ENCODE data around the gene CMTM2.
"Not testable (repeated sequence)": the region's sequence is repeated elsewhere in the genome, so short reads cannot be mapped to it uniquely, and the experiment has no call there.

The CMTM2 gene

DNA sequence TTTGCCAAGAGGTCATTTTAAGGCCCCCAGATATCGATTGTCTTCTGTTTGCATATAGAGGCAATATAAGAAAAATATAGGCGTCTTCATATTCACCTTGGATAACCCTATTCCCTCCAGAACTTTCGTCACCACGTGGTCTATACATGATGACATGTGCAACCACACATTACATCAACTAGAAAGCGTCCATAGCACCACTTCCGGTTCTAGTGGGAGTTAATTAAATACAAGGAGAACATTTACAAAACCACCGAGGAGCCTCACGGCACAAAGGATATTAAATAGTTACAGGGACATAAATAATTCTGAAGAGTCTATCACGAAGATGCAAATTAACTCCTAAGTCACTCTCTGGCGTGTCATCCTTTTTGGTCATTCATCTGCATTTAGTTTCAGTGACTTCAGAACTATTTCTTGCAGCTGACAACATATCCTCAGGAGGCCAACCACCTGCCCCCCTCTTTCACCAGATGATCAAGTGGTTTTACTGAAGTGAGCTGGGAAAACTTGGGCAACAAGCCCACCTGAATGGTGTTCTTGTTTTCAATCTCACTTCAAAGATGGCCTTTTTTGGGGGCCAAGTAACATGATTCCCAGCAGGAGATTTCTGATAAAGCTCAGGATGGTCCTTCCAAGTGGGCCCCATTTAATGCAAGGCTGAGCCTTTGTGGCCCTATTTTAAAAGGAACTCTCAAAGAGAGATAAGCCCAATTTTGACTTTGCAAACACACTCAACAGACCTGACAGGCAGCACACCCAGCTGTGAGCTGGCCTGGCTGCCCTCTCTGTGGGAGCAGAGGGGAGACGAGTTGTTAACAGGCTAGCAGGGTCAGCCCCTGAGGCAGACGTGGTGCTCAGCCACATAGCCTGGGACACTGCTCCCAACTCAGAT lies 40.5 kb downstream of the CMTM2 start:
- Histone ChIP-seq H3K27ac (peak overlapping the region in 15 of 21 experiments; percentile 41 to 80 (median 62)), H3K4me3 (no peak overlapping the region)

DNA sequence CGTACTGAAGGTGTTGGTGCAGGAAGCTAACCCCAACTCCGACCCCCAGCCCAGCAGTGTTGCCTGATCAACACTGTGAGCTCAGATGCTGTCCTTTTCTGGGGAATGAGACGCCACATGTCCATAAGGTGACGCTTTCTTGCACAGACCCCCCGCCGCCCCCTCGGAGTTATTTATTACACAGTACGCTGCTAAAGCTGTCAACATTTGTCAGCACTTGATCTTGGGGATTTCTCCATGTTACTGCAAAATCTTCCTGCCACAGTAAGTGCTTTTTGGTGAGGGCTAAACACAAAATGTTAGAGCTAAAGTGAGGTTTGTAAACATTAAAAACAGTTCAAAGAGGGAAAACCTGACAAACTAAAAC lies 41.1 kb downstream of the CMTM2 start:
- Histone ChIP-seq H3K27ac (peak overlapping the region in 7 of 21 experiments; percentile 38 to 80 (median 62)), H3K4me3 (no peak overlapping the region)

DNA sequence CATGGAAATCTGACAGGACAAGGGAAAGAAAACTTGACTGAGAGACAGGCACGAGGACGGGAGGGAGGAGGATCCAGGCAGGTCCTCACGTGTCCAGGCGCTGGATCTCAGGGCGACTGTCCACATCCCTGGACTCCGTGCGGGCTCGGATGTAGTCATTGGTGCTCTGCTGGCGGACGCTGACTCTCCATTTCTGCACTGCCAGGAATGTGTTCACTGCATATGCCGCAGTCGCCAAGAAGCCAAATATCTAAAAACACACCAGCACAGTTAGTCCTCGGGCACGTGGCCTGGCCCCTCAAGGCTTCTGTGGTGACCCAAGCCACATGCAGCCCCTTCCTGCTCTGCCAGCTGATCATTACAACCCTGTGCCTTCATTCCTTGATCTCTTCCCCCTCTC lies 42.7 kb downstream of the CMTM2 start:
- H3K4me3 ChIP-seq, result no peak overlapping the region
- H3K27ac ChIP-seq, result peak overlapping the region in 2 of 21 experiments; percentile 4 to 5

DNA sequence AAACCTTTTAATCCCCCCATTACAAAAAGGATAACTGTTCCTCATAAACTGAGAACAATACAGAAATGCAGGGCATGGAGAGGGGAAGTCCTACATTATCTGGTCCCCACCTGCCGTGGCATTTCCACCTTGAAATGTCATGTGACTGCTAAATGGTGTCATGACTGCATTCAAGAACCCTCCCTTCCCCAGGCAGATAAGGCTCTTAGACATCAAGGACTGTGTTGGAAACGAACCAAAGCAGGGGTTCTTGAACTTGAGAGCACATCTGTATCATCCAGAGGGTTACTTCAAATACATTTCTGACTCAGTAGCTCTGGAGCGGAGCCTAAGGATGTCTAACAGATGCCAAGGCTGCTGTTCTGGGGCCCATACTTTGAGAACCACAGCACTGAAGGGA lies 43.6 kb downstream of the CMTM2 start:
- no peak overlapping the region for H3K4me3 ChIP-seq
- H3K27ac ChIP-seq, result no peak overlapping the region

DNA sequence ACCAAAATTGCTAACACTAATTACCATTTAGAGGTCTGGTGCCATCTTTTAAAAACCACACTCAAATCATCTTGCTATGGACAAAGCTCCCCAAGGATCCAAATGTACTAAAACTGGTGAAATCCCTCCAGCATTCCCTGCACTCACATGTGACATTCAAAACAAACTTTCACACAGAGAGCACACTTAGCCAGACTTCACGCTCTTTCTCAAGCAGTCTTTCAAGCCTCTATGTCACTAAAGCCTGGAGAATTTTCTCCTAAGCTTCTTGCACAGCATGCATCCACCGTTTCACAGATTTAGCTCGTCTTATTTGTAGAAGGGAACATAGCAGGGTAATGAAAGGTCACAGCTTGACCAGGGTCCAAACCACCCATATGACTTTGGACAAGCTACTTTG lies 44.5 kb downstream of the CMTM2 start:
- Histone ChIP-seq H3K27ac (no peak overlapping the region), H3K4me3 (no peak overlapping the region)

DNA sequence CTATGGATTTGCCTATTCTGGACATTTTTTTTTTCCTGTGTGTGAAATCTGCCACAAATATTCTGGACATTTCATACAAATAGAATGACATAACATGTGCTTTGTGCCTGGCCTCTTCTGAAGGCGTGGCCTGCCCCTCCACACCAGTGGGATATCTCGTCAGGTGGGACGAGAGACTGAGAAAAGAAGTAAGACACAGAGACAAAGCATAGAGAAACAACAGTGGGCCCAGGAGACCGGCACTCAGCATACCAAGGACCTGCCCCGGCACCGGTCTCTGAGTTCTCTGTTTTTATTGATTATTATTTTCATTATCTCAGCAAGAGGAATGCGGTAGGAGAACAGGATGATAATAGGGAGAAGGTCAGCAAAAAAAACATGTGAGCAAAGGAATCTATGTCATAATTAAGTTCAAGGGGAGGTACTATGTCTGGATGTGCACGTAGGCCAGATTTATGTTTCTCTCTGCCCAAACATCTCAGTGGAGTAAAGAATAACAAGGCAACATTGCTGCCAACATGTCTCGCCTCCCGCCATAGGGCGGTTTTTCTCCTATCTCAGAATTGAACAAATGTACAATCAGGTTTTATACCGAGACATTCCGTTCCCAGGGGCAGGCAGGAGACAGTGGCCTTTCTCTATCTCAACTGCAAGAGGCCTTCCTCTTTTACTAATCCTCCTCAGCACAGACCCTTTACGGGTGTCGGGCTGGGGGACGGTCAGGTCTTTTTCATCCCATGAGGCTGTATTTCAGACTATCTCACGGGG lies 48.5 kb downstream of the CMTM2 start:
- not testable (repeated sequence) for H3K27ac ChIP-seq, H3K4me3 ChIP-seq

DNA sequence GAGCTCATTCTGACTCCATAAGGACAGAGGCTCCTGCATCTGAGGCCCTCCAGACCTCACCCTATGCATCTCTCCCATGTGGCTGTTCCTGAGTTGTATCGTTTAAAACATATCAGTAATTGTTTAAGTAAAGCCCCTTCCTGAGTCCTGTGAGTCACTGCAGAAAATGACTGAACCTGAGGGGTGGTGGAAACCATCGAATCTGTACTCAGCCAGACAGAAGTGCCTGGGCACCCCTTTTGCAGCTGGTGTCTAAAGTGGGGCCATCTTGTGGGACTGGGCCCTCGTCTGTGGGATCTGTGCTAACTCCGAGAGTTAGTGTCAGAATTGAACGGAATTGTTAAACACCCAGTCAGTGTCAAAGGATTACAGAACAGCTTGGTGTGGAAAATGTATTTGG lies 50.6 kb downstream of the CMTM2 start:
- no peak overlapping the region for H3K27ac ChIP-seq
- no peak overlapping the region for H3K4me3 ChIP-seq

DNA sequence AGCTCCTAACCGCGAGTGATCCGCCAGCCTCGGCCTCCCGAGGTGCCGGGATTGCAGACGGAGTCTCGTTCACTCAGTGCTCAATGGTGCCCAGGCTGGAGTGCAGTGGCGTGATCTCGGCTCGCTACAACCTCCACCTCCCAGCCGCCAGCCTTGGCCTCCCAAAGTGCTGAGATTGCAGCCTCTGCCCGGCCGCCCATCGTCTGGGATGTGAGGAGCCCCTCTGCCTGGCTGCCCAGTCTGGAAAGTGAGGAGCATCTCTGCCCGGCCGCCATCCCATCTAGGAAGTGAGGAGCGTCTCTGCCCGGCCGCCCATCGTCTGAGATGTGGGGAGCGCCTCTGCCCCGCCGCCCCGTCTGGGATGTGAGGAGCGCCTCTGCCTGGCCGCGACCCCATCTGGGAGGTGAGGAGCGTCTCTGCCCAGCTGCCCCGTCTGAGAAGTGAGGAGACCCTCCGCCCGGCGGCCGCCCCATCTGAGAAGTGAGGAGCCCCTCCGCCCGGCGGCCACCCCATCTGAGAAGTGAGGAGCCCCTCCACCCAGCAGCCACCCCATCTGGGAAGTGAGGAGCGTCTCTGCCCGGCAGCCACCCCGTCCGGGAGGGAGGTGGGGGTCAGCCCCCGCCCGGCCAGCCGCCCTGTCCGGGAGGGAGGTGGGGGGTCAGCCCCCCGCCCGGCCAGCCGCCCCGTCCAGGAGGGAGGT lies 51.4 kb downstream of the CMTM2 start:
- not testable (repeated sequence) for H3K4me3 ChIP-seq, H3K27ac ChIP-seq

DNA sequence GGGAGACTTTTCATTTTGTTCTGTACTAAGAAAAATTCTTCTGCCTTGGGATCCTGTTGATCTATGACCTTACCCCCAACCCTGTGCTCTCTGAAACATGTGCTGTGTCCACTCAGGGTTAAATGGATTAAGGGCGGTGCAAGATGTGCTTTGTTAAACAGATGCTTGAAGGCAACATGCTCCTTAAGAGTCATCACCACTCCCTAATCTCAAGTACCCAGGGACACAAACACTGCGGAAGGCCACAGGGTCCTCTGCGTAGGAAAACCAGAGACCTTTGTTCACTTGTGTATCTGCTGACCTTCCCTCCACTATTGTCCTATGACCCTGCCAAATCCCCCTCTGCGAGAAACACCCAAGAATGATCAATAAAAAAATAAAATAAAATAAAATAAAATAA lies 52.3 kb downstream of the CMTM2 start:
- H3K4me3 ChIP-seq, result not testable (repeated sequence)
- H3K27ac ChIP-seq, result peak overlapping the region in 1 of 21 experiments; percentile 56

DNA sequence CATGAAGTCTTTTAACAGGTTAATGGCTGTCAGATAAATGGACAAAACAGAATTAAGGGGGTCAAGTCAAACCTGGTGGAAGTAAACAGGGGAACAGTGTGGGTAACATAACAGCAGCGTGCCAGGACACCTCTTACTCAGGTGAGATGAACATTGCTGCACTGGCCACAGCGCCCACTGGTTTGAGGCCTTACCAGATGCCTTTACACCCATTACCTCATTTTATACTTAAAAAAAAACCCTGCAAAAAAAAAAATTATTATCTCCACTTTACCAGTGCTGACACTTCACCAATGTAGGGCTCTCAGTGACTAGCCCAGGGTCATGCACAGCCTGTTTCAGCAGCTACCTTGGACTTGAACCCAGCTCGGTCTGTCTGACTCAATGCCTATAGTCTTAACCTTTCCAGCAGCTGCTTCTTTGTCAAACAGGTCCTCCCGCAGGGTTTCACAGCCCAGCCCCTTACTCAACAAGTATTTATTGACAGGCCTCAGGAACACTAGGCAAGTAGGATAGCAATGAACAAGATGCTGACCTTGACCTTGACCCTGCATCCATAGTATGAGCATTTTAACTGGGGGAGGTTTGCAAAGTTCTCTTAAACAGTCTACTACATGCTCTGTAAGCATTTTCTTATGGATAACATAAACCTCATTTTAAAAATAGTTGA lies 55.4 kb downstream of the CMTM2 start:
- H3K4me3 ChIP-seq, result no peak overlapping the region
- H3K27ac ChIP-seq, result no peak overlapping the region

DNA sequence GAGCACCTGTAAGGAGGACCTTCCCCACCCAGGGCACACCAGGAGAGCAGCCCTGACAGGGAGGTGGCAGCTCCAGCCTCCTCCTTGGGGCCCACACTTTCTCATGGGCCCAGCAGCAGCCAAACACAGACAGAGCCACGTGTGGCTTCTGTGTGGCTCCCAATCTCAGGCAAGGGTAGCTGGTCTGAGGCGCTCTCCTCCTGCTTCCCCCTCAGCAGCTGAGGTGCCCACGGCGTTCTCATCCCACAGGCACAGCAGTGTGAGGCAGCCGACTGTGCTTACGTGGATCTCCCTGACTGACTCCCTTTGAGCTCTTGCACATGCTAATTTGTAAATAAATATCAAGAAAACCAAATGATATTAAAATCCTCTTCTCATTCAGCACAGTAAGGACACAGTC lies 56.1 kb downstream of the CMTM2 start:
- Histone ChIP-seq H3K4me3 (no peak overlapping the region), H3K27ac (peak overlapping the region in 1 of 21 experiments; percentile 33)

DNA sequence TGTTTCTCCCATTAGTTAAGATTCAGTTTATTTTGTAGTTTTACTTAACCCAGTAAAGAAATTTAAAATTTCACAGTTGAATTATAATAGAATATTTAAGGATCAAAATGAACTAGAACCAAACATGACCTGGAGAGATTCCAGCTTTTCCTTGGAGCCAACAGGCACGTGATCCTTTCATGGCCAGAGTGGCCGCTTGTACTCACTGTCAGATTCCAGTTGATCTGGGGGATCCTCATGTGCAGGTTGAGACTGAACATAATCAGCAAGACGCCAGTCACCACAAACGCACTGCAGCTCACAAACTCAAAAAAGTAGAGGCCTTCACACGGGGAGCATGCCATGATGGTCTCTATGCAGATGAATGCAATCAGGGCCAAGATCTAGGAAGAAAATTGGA lies 56.9 kb downstream of the CMTM2 start:
- Histone ChIP-seq H3K27ac (no peak overlapping the region), H3K4me3 (no peak overlapping the region)

DNA sequence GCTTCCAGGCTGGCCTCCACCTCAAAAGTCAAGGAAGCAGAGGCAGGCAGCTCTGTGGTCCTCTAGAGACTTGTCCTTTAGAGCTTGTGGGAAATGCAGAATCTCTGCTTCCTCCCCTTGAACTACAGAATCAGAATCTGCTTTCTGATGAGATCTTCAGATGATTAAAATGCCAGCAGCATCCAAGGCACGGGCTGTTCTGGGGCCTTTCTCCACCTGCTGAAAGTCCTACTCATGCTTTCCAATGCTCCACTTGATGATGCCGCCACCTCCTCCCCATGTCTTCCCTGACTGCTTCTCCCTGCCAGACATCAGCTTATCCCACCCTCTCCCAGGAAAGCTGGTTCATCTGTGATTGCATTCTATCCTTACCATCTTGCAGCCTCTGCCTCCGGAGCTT lies 58.5 kb downstream of the CMTM2 start:
- no peak overlapping the region for H3K27ac ChIP-seq
- H3K4me3 ChIP-seq, result no peak overlapping the region
